Measurements from ENCODE around the gene INTS6. TPM values are rescaled to one million over a fixed set of nuclear protein-coding genes. Genes with fewer than 3 reads are reported as not detected.
A peak's percentile ranks its signal among the peaks of the same experiment; 100 is the strongest.

INTS6 gene
- polyA plus RNA-seq, 1 donor (not counting 4 experiments of a cell fraction or from before 2014, with no cell fraction given) = 44.2 TPM

- no peaks in the 10 kb centered on the region for H3K4me1 ChIP-seq (ENCODE audit: control insufficient read depth, extremely low read depth, insufficient read depth, low read length)
- no peaks in the 10 kb centered on the region for H3K9me1 ChIP-seq (ENCODE audit: control insufficient read depth, extremely low read depth, insufficient read depth, low read length)
- H3K4me3 ChIP-seq (ENCODE audit: control insufficient read depth in 2 of 3, extremely low read depth in 1 of 3, insufficient read depth in 2 of 3, low read depth in 1 of 3, low read length in 3 of 3) = no peak overlapping the region
- DNase-seq (ENCODE audit: low read depth, low spot score) (no peak), FAIRE-seq (no peak)
- no peaks in the 10 kb centered on the region for H3K36me3 ChIP-seq (ENCODE audit: control insufficient read depth in 2 of 2, extremely low read depth in 1 of 2, insufficient read depth in 2 of 2, low read length in 2 of 2)
- H3K27me3 ChIP-seq (ENCODE audit: control insufficient read depth, extremely low read depth, insufficient read depth, low read length) = no peaks in the 10 kb centered on the region
- no peaks in the 10 kb centered on the region for H3K79me2 ChIP-seq (ENCODE audit: control insufficient read depth, insufficient read depth, low read length)
- H4K20me1 ChIP-seq (ENCODE audit: control insufficient read depth, extremely low read depth, insufficient read depth, low read length) = no peaks in the 10 kb centered on the region
- no peak overlapping the region for H3K9ac ChIP-seq (ENCODE audit: control insufficient read depth, extremely low read depth, insufficient read depth, low read length)
- TF ChIP-seq EZH2 (IDR thresholded peaks at IDR 0.05; ENCODE audit: low read length) (no peak), CTCF (optimal IDR thresholded peaks at IDR 0.05 in 1 of 3, IDR thresholded peaks at IDR 0.05 in 1 of 3, conservative IDR thresholded peaks at IDR 0.05 in 1 of 3; ENCODE audit: extremely low read depth in 1 of 3, insufficient read depth in 2 of 3, low read length in 3 of 3) (no peak)
- dilution Hi-C loops (cut with MboI; ENCODE audit: extremely low pct_ligation_motif_present, low sequenced_read_pairs) = no loop called here
- H3K27ac ChIP-seq (ENCODE audit: control insufficient read depth, insufficient read depth, low read length) = no peak overlapping the region
- no peaks in the 10 kb centered on the region for H3K9me3 ChIP-seq (ENCODE audit: control insufficient read depth, low read depth, low read length)
- no peak overlapping the region for H2AFZ ChIP-seq (ENCODE audit: control insufficient read depth, low read length)
- H3K4me2 ChIP-seq (ENCODE audit: control insufficient read depth, extremely low read depth, insufficient read depth, low read depth, low read length) = no peak overlapping the region
Observed at GRCh38 chr13:51437550-51438127, 15.2 kb downstream of the INTS6 start.

- dilution Hi-C loops (cut with MboI; ENCODE audit: extremely low pct_ligation_motif_present, low sequenced_read_pairs) = no loop called here
Observed at GRCh38 chr13:51435002-51435578, 17.7 kb downstream of the INTS6 start.

More at GRCh38 chr13:51435002-51435578, 17.7 kb downstream of the INTS6 start:
- Histone ChIP-seq H3K9me1 (ENCODE audit: control insufficient read depth, extremely low read depth, insufficient read depth, low read length) (no peaks in the 10 kb centered on the region), H3K79me2 (ENCODE audit: control insufficient read depth, insufficient read depth, low read length) (peaks cover 7% of the 10 kb centered on the region), H3K36me3 (ENCODE audit: control insufficient read depth in 2 of 2, extremely low read depth in 1 of 2, insufficient read depth in 2 of 2, low read length in 2 of 2) (peaks cover 1 to 5% of the 10 kb centered on the region in 2 experiments), H3K4me2 (ENCODE audit: control insufficient read depth, extremely low read depth, insufficient read depth, low read depth, low read length) (no peak overlapping the region), H4K20me1 (ENCODE audit: control insufficient read depth, extremely low read depth, insufficient read depth, low read length) (no peaks in the 10 kb centered on the region), H3K27me3 (ENCODE audit: control insufficient read depth, extremely low read depth, insufficient read depth, low read length) (no peaks in the 10 kb centered on the region), H3K9ac (ENCODE audit: control insufficient read depth, extremely low read depth, insufficient read depth, low read length) (no peak overlapping the region), H3K4me3 (ENCODE audit: control insufficient read depth in 2 of 3, extremely low read depth in 1 of 3, insufficient read depth in 2 of 3, low read depth in 1 of 3, low read length in 3 of 3) (no peak overlapping the region), H3K27ac (ENCODE audit: control insufficient read depth, insufficient read depth, low read length) (no peak overlapping the region), H3K9me3 (ENCODE audit: control insufficient read depth, low read depth, low read length) (no peaks in the 10 kb centered on the region), H2AFZ (ENCODE audit: control insufficient read depth, low read length) (no peak overlapping the region), H3K4me1 (ENCODE audit: control insufficient read depth, extremely low read depth, insufficient read depth, low read length) (no peaks in the 10 kb centered on the region)
- FAIRE-seq (no peak), DNase-seq (ENCODE audit: low read depth, low spot score) (no peak)
- TF ChIP-seq EZH2 (IDR thresholded peaks at IDR 0.05; ENCODE audit: low read length) (no peak), CTCF (optimal IDR thresholded peaks at IDR 0.05 in 1 of 3, IDR thresholded peaks at IDR 0.05 in 1 of 3, conservative IDR thresholded peaks at IDR 0.05 in 1 of 3; ENCODE audit: extremely low read depth in 1 of 3, insufficient read depth in 2 of 3, low read length in 3 of 3) (peak in 2 of 3 experiments; percentile 18 to 31)

Measured in keratinocyte (primary cell).